HEK293 (cell line): ENCODE data around the gene CHCHD6.

Source experiments
- GLI4 ChIP-seq: fragments of 450-650 bp; formaldehyde crosslinking; IDR thresholded peaks from 2 replicates; pipeline ENCODE4 v1.5.1; 2016; ENCODE audit warnings: missing biosample characterization, missing genetic modification characterization
- SP7 ChIP-seq: fragments of 450-650 bp; formaldehyde crosslinking; IDR thresholded peaks from 2 replicates; pipeline ENCODE4 v1.5.1; 2016; ENCODE audit warnings: missing biosample characterization, missing genetic modification characterization
- TCF7L2 ChIP-seq: IDR thresholded peaks from 2 replicates; pipeline ENCODE4 v1.6.1; 2011; ENCODE audit warnings: low read depth, mild to moderate bottlenecking, inconsistent platforms, low read length, moderate library complexity, borderline replicate concordance
- ZNF121 ChIP-seq: fragments of 450-650 bp; formaldehyde crosslinking; IDR thresholded peaks from 2 replicates; pipeline ENCODE4 v1.5.1; 2016; ENCODE audit warnings: missing biosample characterization, missing genetic modification characterization
- ZNF302 ChIP-seq: fragments of 450-650 bp; formaldehyde crosslinking; IDR thresholded peaks from 2 replicates; pipeline ENCODE4 v1.5.1; 2016; ENCODE audit warnings: missing biosample characterization, missing genetic modification characterization, low read depth
- ZNF791 ChIP-seq: fragments of 450-650 bp; formaldehyde crosslinking; IDR thresholded peaks from 2 replicates; pipeline ENCODE4 v1.5.1; 2016; ENCODE audit warnings: missing biosample characterization, missing genetic modification characterization
- ZXDB ChIP-seq: fragments of 450-650 bp; formaldehyde crosslinking; IDR thresholded peaks from 2 replicates; pipeline ENCODE4 v1.5.1; 2016; ENCODE audit warnings: missing biosample characterization, missing genetic modification characterization
- TF ChIP-seq, protein P1 (sequence below): fragments of 450-650 bp; formaldehyde crosslinking; IDR thresholded peaks from 2 replicates; pipeline ENCODE4 v1.5.1; 2017; ENCODE audit warnings: missing biosample characterization, mild to moderate bottlenecking, missing genetic modification characterization, moderate library complexity
- TF ChIP-seq, protein P2 (sequence below): fragments of 450-650 bp; formaldehyde crosslinking; IDR thresholded peaks from 2 replicates; pipeline ENCODE4 v1.5.1; 2016; ENCODE audit warnings: missing biosample characterization, missing genetic modification characterization
- TF ChIP-seq, protein P3 (sequence below): fragments of 450-650 bp; formaldehyde crosslinking; IDR thresholded peaks from 2 replicates; pipeline ENCODE4 v1.5.1; 2016; ENCODE audit warnings: missing biosample characterization, missing genetic modification characterization
- TF ChIP-seq, protein P4 (sequence below): fragments of 450-650 bp; formaldehyde crosslinking; IDR thresholded peaks from 2 replicates; pipeline ENCODE4 v1.5.1; 2016; ENCODE audit warnings: missing biosample characterization, missing genetic modification characterization
- TF ChIP-seq, protein P5 (sequence below): fragments of 450-650 bp; formaldehyde crosslinking; IDR thresholded peaks from 2 replicates; pipeline ENCODE4 v1.5.1; 2016; ENCODE audit warnings: missing biosample characterization, missing genetic modification characterization, low read depth

DNA sequence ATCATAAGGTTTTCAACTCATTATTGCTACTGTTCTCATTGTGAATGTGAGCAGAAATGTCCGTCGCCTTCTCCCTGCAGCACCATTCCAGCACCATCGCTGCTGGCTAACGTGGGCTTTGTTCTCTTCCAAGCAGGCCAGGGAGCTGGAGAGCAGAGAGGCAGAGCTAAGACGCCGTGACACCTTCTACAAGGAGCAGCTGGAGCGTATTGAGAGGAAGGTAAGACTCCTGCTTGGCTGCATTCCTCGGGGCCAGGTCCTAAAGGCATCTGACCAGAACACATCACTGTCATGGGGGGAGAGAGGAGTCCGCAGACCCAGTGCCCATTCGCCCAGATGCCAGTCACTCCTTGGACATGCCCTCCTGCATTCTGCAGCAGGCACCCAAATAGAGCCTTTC lies 148.5 kb downstream of the CHCHD6 start:
- TF ChIP-seq, protein P1, sequence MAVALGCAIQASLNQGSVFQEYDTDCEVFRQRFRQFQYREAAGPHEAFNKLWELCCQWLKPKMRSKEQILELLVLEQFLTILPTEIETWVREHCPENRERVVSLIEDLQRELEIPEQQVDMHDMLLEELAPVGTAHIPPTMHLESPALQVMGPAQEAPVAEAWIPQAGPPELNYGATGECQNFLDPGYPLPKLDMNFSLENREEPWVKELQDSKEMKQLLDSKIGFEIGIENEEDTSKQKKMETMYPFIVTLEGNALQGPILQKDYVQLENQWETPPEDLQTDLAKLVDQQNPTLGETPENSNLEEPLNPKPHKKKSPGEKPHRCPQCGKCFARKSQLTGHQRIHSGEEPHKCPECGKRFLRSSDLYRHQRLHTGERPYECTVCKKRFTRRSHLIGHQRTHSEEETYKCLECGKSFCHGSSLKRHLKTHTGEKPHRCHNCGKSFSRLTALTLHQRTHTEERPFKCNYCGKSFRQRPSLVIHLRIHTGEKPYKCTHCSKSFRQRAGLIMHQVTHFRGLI = no peak
- no peak for TF ChIP-seq GLI4 (tag by site-specific recombination)
- TF ChIP-seq ZNF791 = no peak
- TF ChIP-seq, protein P2, sequence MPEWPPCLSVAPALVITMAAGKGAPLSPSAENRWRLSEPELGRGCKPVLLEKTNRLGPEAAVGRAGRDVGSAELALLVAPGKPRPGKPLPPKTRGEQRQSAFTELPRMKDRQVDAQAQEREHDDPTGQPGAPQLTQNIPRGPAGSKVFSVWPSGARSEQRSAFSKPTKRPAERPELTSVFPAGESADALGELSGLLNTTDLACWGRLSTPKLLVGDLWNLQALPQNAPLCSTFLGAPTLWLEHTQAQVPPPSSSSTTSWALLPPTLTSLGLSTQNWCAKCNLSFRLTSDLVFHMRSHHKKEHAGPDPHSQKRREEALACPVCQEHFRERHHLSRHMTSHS = no peak
- no peak for TF ChIP-seq TCF7L2
- TF ChIP-seq, protein P3, sequence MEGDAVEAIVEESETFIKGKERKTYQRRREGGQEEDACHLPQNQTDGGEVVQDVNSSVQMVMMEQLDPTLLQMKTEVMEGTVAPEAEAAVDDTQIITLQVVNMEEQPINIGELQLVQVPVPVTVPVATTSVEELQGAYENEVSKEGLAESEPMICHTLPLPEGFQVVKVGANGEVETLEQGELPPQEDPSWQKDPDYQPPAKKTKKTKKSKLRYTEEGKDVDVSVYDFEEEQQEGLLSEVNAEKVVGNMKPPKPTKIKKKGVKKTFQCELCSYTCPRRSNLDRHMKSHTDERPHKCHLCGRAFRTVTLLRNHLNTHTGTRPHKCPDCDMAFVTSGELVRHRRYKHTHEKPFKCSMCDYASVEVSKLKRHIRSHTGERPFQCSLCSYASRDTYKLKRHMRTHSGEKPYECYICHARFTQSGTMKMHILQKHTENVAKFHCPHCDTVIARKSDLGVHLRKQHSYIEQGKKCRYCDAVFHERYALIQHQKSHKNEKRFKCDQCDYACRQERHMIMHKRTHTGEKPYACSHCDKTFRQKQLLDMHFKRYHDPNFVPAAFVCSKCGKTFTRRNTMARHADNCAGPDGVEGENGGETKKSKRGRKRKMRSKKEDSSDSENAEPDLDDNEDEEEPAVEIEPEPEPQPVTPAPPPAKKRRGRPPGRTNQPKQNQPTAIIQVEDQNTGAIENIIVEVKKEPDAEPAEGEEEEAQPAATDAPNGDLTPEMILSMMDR (tag by site-specific recombination) = no peak
- no peak for TF ChIP-seq ZNF302 (tag by site-specific recombination)
- TF ChIP-seq, protein P4, sequence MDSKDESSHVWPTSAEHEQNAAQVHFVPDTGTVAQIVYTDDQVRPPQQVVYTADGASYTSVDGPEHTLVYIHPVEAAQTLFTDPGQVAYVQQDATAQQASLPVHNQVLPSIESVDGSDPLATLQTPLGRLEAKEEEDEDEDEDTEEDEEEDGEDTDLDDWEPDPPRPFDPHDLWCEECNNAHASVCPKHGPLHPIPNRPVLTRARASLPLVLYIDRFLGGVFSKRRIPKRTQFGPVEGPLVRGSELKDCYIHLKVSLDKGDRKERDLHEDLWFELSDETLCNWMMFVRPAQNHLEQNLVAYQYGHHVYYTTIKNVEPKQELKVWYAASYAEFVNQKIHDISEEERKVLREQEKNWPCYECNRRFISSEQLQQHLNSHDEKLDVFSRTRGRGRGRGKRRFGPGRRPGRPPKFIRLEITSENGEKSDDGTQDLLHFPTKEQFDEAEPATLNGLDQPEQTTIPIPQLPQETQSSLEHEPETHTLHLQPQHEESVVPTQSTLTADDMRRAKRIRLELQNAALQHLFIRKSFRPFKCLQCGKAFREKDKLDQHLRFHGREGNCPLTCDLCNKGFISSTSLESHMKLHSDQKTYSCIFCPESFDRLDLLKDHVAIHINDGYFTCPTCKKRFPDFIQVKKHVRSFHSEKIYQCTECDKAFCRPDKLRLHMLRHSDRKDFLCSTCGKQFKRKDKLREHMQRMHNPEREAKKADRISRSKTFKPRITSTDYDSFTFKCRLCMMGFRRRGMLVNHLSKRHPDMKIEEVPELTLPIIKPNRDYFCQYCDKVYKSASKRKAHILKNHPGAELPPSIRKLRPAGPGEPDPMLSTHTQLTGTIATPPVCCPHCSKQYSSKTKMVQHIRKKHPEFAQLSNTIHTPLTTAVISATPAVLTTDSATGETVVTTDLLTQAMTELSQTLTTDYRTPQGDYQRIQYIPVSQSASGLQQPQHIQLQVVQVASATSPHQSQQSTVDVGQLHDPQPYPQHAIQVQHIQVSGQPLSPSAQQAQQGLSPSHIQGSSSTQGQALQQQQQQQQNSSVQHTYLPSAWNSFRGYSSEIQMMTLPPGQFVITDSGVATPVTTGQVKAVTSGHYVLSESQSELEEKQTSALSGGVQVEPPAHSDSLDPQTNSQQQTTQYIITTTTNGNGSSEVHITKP (tag by site-specific recombination) = no peak
- TF ChIP-seq ZXDB = no peak
- TF ChIP-seq, protein P5, sequence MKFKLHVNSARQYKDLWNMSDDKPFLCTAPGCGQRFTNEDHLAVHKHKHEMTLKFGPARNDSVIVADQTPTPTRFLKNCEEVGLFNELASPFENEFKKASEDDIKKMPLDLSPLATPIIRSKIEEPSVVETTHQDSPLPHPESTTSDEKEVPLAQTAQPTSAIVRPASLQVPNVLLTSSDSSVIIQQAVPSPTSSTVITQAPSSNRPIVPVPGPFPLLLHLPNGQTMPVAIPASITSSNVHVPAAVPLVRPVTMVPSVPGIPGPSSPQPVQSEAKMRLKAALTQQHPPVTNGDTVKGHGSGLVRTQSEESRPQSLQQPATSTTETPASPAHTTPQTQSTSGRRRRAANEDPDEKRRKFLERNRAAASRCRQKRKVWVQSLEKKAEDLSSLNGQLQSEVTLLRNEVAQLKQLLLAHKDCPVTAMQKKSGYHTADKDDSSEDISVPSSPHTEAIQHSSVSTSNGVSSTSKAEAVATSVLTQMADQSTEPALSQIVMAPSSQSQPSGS (tag by site-specific recombination) = no peak
- TF ChIP-seq ZNF121 = no peak
- TF ChIP-seq SP7 (tag by site-specific recombination) = no peak
